Activated CD4-positive, alpha-beta T cell treated with anti-CD3 and anti-CD28 coated beads for 4 hours (primary cell): ENCODE measurements around the gene BCL2.

ENCODE experiments used
- DNase-seq, 2 donors: peaks; one replicate each; pipeline ENCODE4 v3.0.0-alpha.2; 2020

Gene BCL2

GRCh38 chr18:63257453-63257852, 62.1 kb downstream of the BCL2 start:
- no peak for DNase-seq

- no peak for DNase-seq
Measured at GRCh38 chr18:63255435-63255834, 64.1 kb downstream of the BCL2 start.

GRCh38 chr18:63254716-63255399, 64.7 kb downstream of the BCL2 start:
- DNase-seq: no peak

GRCh38 chr18:63253428-63254372, 65.9 kb downstream of the BCL2 start:
- DNase-seq: no peak

GRCh38 chr18:63253014-63253413, 66.6 kb downstream of the BCL2 start:
- no peak for DNase-seq

GRCh38 chr18:63249771-63250170, 69.8 kb downstream of the BCL2 start:
- DNase-seq: no peak

- no peak for DNase-seq
Measured at GRCh38 chr18:63247926-63248325, 71.6 kb downstream of the BCL2 start.

GRCh38 chr18:63247506-63247905, 72.1 kb downstream of the BCL2 start:
- no peak for DNase-seq

- no peak for DNase-seq
Measured at GRCh38 chr18:63245600-63245999, 74.0 kb downstream of the BCL2 start.

GRCh38 chr18:63244607-63245006, 75.0 kb downstream of the BCL2 start:
- DNase-seq: no peak

GRCh38 chr18:63241760-63242159, 77.8 kb downstream of the BCL2 start:
- DNase-seq: no peak

- no peak for DNase-seq
Measured at GRCh38 chr18:63241317-63241712, 78.3 kb downstream of the BCL2 start.

GRCh38 chr18:63240531-63241316, 78.8 kb downstream of the BCL2 start:
- no peak for DNase-seq

- no peak for DNase-seq
Measured at GRCh38 chr18:63238693-63239075, 80.9 kb downstream of the BCL2 start.

- no peak for DNase-seq
Measured at GRCh38 chr18:63237881-63238692, 81.5 kb downstream of the BCL2 start.

- no peak for DNase-seq
Measured at GRCh38 chr18:63236921-63237846, 82.4 kb downstream of the BCL2 start.

GRCh38 chr18:63236406-63236805, 83.2 kb downstream of the BCL2 start:
- DNase-seq: no peak

GRCh38 chr18:63235920-63236319, 83.6 kb downstream of the BCL2 start:
- peak in 1 of 2 donors; percentile 13 for DNase-seq

GRCh38 chr18:63234841-63235240, 84.7 kb downstream of the BCL2 start:
- no peak for DNase-seq

GRCh38 chr18:63234432-63234831, 85.1 kb downstream of the BCL2 start:
- DNase-seq: no peak

- peak; percentile 48 to 61 for DNase-seq
Measured at GRCh38 chr18:63233334-63233733, 86.2 kb downstream of the BCL2 start.
